Ramos (cell line): ENCODE data around the gene SLC10A7.

Experiments
- in situ Hi-C: fragments of 300-500 bp; cut with MboI; formaldehyde crosslinking; loops from one replicate; pipeline ENCODE4 v1.14.3; 2022; ENCODE audit warnings: low sequenced_read_pairs; ENCODE audit not compliant: unreplicated experiment

Gene SLC10A7

GRCh38 chr4:146521541-146522097, at the start of gene SLC10A7:
Gene SLC10A7, minus strand, starts transcription at chr4:146521940. Its CDS starts 223 bp downstream, at chr4:146521717.
- in situ Hi-C loops, result no loop called here

- in situ Hi-C loops, result no loop called here
Measured at GRCh38 chr4:146567396-146567795, 45.7 kb upstream of the SLC10A7 start.

- in situ Hi-C loops, result no loop called here
Measured at GRCh38 chr4:146564492-146564891, 42.8 kb upstream of the SLC10A7 start.

DNA sequence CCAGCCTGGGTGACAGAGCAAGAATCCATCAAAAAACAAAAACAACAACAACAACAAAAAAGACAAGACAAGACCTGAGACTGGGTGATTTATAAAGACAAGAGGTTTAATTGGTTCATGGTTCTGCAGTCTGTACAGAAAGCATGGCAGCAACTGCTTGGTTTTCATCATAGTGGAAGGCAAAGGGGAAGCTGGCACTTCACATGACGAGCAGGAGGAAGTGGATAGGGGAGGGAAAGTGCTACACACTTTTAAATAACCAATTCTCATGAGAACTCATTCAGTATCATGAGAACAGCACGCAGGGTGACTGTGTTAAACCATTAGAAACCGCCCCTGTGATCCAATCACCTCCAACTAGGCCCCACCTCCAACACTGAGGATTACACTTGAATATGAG, 28.4 kb upstream of the SLC10A7 start:
- in situ Hi-C loops, result no loop called here

DNA sequence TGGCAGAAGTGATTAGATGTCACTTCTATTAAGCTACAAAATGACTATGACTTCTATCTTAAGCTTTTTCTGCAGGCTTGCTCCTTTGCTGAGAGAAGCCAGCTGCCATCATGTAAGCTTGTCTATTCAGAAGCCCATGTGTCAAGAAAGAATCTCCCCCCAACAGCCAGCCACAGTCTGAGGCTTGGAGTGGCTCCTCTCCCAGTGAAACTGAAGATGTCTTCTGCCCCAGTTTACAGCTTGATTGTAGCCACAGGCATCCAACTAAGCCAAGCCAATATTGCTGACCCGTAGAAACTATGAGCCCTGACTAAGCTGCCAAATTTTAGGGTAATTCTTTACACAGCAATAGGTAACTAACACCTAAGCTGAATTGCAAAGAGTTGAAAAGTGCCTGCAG, 26.7 kb upstream of the SLC10A7 start:
- in situ Hi-C loops, result no loop called here

GRCh38 chr4:146545102-146545501, 23.4 kb upstream of the SLC10A7 start:
- in situ Hi-C loops, result no loop called here

- in situ Hi-C loops, result no loop called here
Measured at GRCh38 chr4:146534178-146534577, 12.4 kb upstream of the SLC10A7 start.

DNA sequence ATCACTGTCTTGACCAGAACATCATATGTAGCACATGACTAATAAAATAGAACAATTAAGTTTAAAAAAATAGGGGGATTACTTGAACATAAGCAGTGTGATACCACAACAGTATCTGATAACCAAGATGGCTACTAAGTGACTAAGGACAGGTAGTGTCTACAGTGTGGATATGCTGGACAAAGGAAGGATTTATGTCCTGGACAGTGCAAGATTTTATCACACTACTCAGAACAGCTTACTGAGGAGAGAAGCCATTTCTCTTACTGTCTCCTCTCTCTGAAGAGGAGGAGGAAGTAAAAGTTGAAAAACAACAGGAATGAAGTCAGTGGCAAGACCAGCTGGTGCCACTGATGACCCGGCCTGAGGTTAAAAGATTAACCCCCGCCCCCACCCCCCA, 4.0 kb upstream of the SLC10A7 start:
- in situ Hi-C loops, result no loop called here

GRCh38 chr4:146524663-146525062, 2.9 kb upstream of the SLC10A7 start:
- in situ Hi-C loops, result no loop called here

- in situ Hi-C loops, result no loop called here
Measured at GRCh38 chr4:146522869-146523205, 1.1 kb upstream of the SLC10A7 start.

GRCh38 chr4:146522098-146522868, 543 bp upstream of the SLC10A7 start:
- in situ Hi-C loops, result no loop called here

GRCh38 chr4:146520896-146521540, 722 bp downstream of the SLC10A7 start:
- in situ Hi-C loops, result no loop called here

GRCh38 chr4:146514651-146515357, 6.9 kb downstream of the SLC10A7 start:
- in situ Hi-C loops, result no loop called here

DNA sequence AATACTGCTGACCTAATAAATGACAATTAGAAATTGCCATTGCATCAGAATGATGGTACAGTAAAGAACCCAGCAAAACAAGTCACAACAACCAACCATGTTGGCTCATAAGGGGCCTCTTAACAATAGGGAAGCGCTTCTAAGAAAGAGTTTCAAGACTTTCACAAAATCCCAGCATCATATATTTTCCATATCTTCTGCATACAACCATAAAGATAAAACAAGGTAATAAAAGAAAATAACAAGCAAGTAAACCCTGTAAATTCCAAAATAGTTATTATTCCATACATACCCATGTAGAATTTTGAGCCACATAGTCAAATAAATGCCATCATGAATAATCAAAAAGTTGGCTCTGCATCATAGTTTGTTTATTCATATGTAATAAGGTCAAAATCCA, 8.2 kb downstream of the SLC10A7 start:
- in situ Hi-C loops, result no loop called here

DNA sequence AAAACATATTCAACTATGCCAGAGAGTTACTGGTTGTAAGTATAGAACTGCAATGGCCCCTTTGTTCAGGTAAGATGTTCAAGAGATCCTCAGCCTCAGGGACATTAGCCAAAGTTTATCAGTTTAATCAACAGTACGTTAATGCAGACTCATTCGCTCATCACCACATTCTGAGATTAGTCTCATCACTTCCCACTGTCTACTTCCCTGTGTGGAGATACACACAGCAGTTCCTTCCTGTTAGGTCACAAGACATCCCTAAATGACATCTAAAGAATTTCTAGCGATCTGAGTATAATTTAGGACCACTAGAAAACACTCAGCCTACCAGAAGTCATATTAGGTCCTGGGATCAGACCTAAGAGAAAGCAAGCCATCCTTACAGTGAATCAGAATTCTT, 10.4 kb downstream of the SLC10A7 start:
- in situ Hi-C loops, result no loop called here

DNA sequence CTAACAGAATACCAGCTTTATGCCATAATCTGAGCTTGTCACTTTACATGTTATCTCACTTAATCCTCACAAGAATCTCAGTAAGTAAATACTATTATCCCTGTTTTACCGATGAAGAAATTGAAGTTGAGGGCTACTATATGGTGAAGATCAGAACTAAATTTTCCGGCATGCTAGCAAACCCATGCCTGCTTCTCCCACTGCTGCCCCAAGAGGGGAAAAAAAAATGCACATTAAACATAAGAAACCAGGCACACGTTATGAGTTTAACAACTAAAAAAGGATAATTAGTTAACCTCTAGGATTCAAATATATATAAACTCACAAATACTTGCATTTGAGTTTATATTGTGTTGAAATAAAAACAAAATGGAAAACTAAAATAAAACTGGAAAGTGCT, 10.8 kb downstream of the SLC10A7 start:
- in situ Hi-C loops, result no loop called here

DNA sequence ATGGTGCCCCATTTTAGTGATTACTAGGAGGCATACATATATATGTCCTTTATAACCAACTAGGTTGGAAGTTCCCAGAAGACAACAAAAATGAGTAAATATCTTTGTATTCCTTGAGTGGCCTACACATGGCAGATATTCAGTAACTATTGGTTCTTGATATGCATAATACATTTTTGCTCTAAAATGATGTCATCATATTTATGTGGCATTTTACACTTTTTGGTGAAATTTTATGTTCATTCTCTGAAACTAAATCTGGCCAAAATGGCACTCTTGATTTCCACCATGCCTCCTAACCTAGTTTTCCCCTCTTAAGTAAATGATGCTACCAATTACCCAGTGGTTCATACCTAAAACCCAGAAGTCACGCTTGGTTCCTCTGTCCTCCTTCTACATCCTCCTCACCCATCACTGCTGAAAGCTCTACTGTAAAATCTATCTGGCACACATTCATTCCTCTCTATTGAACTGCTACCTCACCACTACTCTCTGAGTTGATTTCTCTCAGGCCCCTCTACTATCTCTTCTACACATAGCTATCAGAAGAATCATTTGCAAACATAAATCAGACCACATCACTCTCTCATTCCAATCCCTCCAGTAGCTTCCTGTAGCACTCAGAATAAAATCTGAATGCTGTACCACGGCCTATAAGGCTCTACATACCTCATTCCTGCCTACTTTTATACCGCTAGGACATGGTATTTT, 13.4 kb downstream of the SLC10A7 start:
- in situ Hi-C loops, result no loop called here

DNA sequence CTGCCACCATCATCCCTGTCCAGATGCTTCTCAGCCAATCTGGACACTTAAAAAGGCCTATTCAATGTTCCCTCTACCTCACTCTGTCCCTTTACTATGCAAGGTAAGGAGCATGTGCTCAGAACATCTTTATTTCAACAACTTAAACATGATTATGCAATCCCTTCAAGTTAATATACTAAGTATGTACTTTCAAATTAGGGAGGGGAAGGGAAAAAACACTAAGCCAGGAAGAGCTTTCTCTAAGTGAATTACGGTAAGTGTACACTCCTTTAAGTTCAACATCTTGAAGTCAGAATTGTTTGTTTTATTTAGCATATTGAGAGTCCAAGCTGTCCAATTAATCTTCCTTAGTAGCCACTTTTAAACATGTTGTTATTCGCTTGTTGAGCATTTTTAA, 14.1 kb downstream of the SLC10A7 start:
- in situ Hi-C loops, result no loop called here

- in situ Hi-C loops, result no loop called here
Measured at GRCh38 chr4:146506272-146506671, 15.5 kb downstream of the SLC10A7 start.

- in situ Hi-C loops, result no loop called here
Measured at GRCh38 chr4:146500216-146500615, 21.5 kb downstream of the SLC10A7 start.
